Ishikawa (cell line): ENCODE results near the gene COL26A1.

Experiments
- CEBPB ChIP-seq: IDR thresholded peaks from 2 replicates; pipeline ENCODE4 v1.6.1; 2012
- EGR1 ChIP-seq: IDR thresholded peaks from 2 replicates; pipeline ENCODE4 v1.6.1; 2012
- EP300 ChIP-seq: IDR thresholded peaks from 2 replicates; pipeline ENCODE4 v1.6.1; 2012; ENCODE audit warnings: borderline replicate concordance
- FOXM1 ChIP-seq: IDR thresholded peaks from 2 replicates; pipeline ENCODE4 v1.6.1; 2012; ENCODE audit warnings: low read depth, borderline replicate concordance
- NFIC ChIP-seq: IDR thresholded peaks from 2 replicates; pipeline ENCODE4 v1.6.1; 2012
- RAD21 ChIP-seq: IDR thresholded peaks from 2 replicates; pipeline ENCODE4 v1.6.1; 2012; ENCODE audit warnings: low read depth
- TAF1 ChIP-seq: IDR thresholded peaks from 2 replicates; pipeline ENCODE4 v1.6.1; 2012; ENCODE audit warnings: low read depth, mild to moderate bottlenecking
- TCF12 ChIP-seq: IDR thresholded peaks from 2 replicates; pipeline ENCODE4 v1.6.1; 2012; ENCODE audit warnings: low read depth
- TF ChIP-seq, protein P1 (sequence below): IDR thresholded peaks from 2 replicates; pipeline ENCODE4 v1.6.1; 2012; ENCODE audit warnings: low read depth, mild to moderate bottlenecking
- TF ChIP-seq, protein P2 (sequence below): IDR thresholded peaks from 2 replicates; pipeline ENCODE4 v1.6.1; 2012
- TF ChIP-seq, protein P3 (sequence below): IDR thresholded peaks from 2 replicates; pipeline ENCODE4 v1.6.1; 2012

DNA sequence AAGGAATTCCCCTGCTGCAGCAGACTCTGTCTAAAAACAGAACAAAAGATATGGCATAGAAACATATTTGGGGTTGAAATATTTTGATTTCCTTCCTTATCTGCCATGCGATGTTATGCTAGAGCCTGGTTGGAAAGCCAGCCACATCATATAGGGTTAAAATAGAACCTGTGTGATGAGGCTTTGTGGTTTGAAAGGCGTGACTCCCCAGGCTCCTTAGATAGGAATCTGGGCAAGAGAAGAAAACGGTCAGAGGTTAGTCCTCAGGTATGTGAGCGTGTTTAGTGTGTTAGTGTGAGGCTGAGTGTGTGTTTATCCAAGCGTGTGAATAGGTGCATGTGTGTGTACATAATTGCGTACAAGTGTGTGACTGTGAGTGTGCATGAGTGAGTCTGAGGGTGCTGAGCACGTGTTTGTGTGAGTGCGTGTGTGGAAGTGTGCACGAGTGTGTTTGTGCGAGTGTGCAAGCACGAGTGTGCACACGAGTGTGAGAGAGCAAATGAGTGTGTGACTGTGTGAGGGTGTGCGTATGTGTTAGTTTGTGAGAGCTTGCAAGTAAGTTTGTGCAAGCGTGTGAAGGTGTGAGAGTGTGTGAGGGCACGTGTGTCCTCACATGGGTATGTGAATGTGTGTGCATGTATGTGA lies 79.9 kb downstream of the COL26A1 start:
- TF ChIP-seq, protein P1, sequence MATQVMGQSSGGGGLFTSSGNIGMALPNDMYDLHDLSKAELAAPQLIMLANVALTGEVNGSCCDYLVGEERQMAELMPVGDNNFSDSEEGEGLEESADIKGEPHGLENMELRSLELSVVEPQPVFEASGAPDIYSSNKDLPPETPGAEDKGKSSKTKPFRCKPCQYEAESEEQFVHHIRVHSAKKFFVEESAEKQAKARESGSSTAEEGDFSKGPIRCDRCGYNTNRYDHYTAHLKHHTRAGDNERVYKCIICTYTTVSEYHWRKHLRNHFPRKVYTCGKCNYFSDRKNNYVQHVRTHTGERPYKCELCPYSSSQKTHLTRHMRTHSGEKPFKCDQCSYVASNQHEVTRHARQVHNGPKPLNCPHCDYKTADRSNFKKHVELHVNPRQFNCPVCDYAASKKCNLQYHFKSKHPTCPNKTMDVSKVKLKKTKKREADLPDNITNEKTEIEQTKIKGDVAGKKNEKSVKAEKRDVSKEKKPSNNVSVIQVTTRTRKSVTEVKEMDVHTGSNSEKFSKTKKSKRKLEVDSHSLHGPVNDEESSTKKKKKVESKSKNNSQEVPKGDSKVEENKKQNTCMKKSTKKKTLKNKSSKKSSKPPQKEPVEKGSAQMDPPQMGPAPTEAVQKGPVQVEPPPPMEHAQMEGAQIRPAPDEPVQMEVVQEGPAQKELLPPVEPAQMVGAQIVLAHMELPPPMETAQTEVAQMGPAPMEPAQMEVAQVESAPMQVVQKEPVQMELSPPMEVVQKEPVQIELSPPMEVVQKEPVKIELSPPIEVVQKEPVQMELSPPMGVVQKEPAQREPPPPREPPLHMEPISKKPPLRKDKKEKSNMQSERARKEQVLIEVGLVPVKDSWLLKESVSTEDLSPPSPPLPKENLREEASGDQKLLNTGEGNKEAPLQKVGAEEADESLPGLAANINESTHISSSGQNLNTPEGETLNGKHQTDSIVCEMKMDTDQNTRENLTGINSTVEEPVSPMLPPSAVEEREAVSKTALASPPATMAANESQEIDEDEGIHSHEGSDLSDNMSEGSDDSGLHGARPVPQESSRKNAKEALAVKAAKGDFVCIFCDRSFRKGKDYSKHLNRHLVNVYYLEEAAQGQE, result no peak
- TF ChIP-seq EP300, result no peak
- no peak for TF ChIP-seq TAF1
- TF ChIP-seq, protein P2, sequence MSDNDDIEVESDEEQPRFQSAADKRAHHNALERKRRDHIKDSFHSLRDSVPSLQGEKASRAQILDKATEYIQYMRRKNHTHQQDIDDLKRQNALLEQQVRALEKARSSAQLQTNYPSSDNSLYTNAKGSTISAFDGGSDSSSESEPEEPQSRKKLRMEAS, result no peak
- no peak for TF ChIP-seq RAD21
- TF ChIP-seq CEBPB, result no peak
- TF ChIP-seq TCF12, result no peak
- no peak for TF ChIP-seq EGR1
- TF ChIP-seq, protein P3, sequence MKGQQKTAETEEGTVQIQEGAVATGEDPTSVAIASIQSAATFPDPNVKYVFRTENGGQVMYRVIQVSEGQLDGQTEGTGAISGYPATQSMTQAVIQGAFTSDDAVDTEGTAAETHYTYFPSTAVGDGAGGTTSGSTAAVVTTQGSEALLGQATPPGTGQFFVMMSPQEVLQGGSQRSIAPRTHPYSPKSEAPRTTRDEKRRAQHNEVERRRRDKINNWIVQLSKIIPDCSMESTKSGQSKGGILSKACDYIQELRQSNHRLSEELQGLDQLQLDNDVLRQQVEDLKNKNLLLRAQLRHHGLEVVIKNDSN, result no peak
- no peak for TF ChIP-seq NFIC
- TF ChIP-seq FOXM1, result no peak
